Vagina (tissue), 2 donors: ENCODE results near the gene ELK4.

Experiments
- POLR2AphosphoS5 ChIP-seq, 2 donors: sonication (generic); formaldehyde crosslinking; IDR thresholded peaks; one replicate each; pipeline ENCODE4 v1.9.0; 2017; ENCODE audit warnings: antibody characterized with exemption in 2 of 2, mild to moderate bottlenecking in 2 of 2, low read depth in 1 of 2; ENCODE audit not compliant: insufficient read depth in 1 of 2
- TF ChIP-seq, protein P1 (sequence below), 3 experiments: fragments of 450-650 bp in 2 of 3; fragments of 200-600 bp in 1 of 3; sonication (generic) in 1 of 3; IDR thresholded peaks; one replicate each; pipeline ENCODE4 v1.5.1; 2017 to 2019; ENCODE audit warnings: antibody characterized with exemption in 3 of 3, mild to moderate bottlenecking in 2 of 3, moderate library complexity in 2 of 3

DNA sequence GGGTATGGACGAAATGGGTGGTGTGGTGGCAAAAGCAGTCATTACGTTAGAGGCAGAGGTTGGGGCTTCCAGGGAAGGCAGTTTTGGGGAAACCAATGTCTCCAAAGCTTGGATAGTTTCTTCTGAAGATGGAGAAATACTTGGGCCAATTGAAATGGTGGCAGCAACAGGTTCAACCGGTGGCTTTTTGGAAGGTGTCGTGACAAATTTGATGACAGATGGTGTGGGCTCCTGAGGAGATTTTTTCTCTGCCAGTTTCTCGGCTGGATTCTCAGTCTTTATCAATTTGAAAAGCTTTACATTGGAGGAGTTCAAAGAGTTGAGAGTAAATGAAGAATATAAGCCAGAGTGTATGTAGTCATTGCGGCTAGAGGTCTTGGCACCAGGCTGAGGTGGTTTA is 11.5 kb downstream of the ELK4 start:
- TF ChIP-seq, protein P1, sequence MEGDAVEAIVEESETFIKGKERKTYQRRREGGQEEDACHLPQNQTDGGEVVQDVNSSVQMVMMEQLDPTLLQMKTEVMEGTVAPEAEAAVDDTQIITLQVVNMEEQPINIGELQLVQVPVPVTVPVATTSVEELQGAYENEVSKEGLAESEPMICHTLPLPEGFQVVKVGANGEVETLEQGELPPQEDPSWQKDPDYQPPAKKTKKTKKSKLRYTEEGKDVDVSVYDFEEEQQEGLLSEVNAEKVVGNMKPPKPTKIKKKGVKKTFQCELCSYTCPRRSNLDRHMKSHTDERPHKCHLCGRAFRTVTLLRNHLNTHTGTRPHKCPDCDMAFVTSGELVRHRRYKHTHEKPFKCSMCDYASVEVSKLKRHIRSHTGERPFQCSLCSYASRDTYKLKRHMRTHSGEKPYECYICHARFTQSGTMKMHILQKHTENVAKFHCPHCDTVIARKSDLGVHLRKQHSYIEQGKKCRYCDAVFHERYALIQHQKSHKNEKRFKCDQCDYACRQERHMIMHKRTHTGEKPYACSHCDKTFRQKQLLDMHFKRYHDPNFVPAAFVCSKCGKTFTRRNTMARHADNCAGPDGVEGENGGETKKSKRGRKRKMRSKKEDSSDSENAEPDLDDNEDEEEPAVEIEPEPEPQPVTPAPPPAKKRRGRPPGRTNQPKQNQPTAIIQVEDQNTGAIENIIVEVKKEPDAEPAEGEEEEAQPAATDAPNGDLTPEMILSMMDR (IDR thresholded peaks at IDR 0.05), result no peak
- TF ChIP-seq POLR2AphosphoS5 (IDR thresholded peaks at IDR 0.05; ENCODE audit: insufficient read depth in 1 of 2, low read depth in 1 of 2), result no peak
